Neural cell (in vitro differentiated cells): ENCODE measurements around the gene CLEC14A. TPM values are rescaled to one million over a fixed set of nuclear protein-coding genes. Genes with fewer than 3 reads are reported as not detected.

Experiments
- H2AFZ ChIP-seq: fragments of 200-600, 300-800 bp; sonication (generic), shearing (Covaris generic); 2 replicates; pipeline ENCODE4 v1.6.0; 2014; ENCODE audit warnings: low read depth, mild to moderate bottlenecking, antibody characterized with exemption, low read length, moderate library complexity
- H3F3A ChIP-seq: fragments of 200-600 bp; shearing (Covaris generic); 2 replicates; pipeline ENCODE4 v1.6.1; 2016; ENCODE audit warnings: mild to moderate bottlenecking, moderate library complexity, mixed read lengths, antibody characterized with exemption, low read length; ENCODE audit not compliant: insufficient read depth, poor library complexity, severe bottlenecking
- H3K27ac ChIP-seq: fragments of 200-600, 300-800 bp; sonication (generic), shearing (Covaris generic); 2 replicates; pipeline ENCODE4 v1.5.1; 2014; ENCODE audit warnings: mild to moderate bottlenecking, low read length, moderate library complexity
- H3K27me3 ChIP-seq: fragments of 300-800, 200-600 bp; sonication (generic), shearing (Covaris generic); 2 replicates; pipeline ENCODE4 v1.6.0; 2014; ENCODE audit warnings: mild to moderate bottlenecking, low read depth, low read length, moderate library complexity; ENCODE audit not compliant: insufficient read depth
- H3K36me3 ChIP-seq: fragments of 300-800, 200-600 bp; sonication (generic), shearing (Covaris generic); 2 replicates; pipeline ENCODE4 v1.5.1; 2014; ENCODE audit warnings: mild to moderate bottlenecking, antibody characterized with exemption, low read length, moderate library complexity; ENCODE audit not compliant: insufficient read depth
- H3K4me2 ChIP-seq: fragments of 300-800, 200-600 bp; sonication (generic), shearing (Covaris generic); 2 replicates; pipeline ENCODE4 v1.6.0; 2014; ENCODE audit warnings: mild to moderate bottlenecking, low read length
- H3K4me3 ChIP-seq: fragments of 300-800, 200-600 bp; sonication (generic), shearing (Covaris generic); 2 replicates; pipeline ENCODE4 v1.5.1; 2014; ENCODE audit warnings: mild to moderate bottlenecking, low read length, moderate library complexity
- H3K79me2 ChIP-seq: fragments of 200-600 bp; shearing (Covaris generic); replicated peaks from 2 replicates; pipeline ENCODE4 v1.6.0; 2014; ENCODE audit warnings: mild to moderate bottlenecking, low read length, moderate library complexity; ENCODE audit not compliant: insufficient read depth
- H3K9ac ChIP-seq: fragments of 300-800, 200-600 bp; sonication (generic), shearing (Covaris generic); 2 replicates; pipeline ENCODE4 v1.6.1; 2016; ENCODE audit warnings: mild to moderate bottlenecking, low read length, mixed read lengths
- H3K9me2 ChIP-seq: fragments of 200-600 bp; shearing (Covaris generic); 2 replicates; pipeline ENCODE4 v1.6.1; 2016; ENCODE audit warnings: mild to moderate bottlenecking, low read length, mixed read lengths; ENCODE audit not compliant: insufficient read depth
- H3K9me3 ChIP-seq: fragments of 200-600, 300-800 bp; sonication (generic), shearing (Covaris generic); 2 replicates; pipeline ENCODE4 v1.6.1; 2016; ENCODE audit warnings: mild to moderate bottlenecking, mixed run types, low read length, moderate library complexity, mixed read lengths
- H4K20me1 ChIP-seq: fragments of 200-600 bp; shearing (Covaris generic); 2 replicates; pipeline ENCODE4 v1.6.1; 2016; ENCODE audit warnings: mild to moderate bottlenecking, mixed run types; ENCODE audit not compliant: insufficient read depth
- EP300 ChIP-seq: fragments of 450-650 bp; conservative IDR thresholded peaks from 2 replicates; pipeline ENCODE4 v1.6.1; 2014; ENCODE audit warnings: antibody characterized with exemption, mild to moderate bottlenecking, moderate library complexity; ENCODE audit not compliant: poor library complexity, severe bottlenecking
- EZH2 ChIP-seq: fragments of 200-600, 300-800 bp; shearing (Covaris generic), sonication (generic); IDR thresholded peaks from 2 replicates; pipeline ENCODE4 v1.6.1; 2014; ENCODE audit warnings: antibody characterized with exemption, low read length, borderline replicate concordance, mild to moderate bottlenecking; ENCODE audit not compliant: insufficient read depth, poor library complexity, severe bottlenecking
- MXI1 ChIP-seq: fragments of 450-650 bp; conservative IDR thresholded peaks from 2 replicates; pipeline ENCODE4 v1.6.1; 2014; ENCODE audit warnings: antibody characterized with exemption, mild to moderate bottlenecking; ENCODE audit not compliant: poor library complexity, severe bottlenecking
- POLR2AphosphoS5 ChIP-seq: IDR thresholded peaks from 2 replicates; pipeline ENCODE4 v1.6.1; 2012
- RAD21 ChIP-seq: fragments of 450-650 bp; conservative IDR thresholded peaks from 2 replicates; pipeline ENCODE4 v1.6.1; 2014; ENCODE audit warnings: antibody characterized with exemption, mild to moderate bottlenecking, moderate library complexity
- SMC3 ChIP-seq: fragments of 450-650 bp; conservative IDR thresholded peaks from 2 replicates; pipeline ENCODE4 v1.6.1; 2014; ENCODE audit warnings: antibody characterized with exemption, mild to moderate bottlenecking, moderate library complexity; ENCODE audit not compliant: poor library complexity
- TAF1 ChIP-seq: IDR thresholded peaks from 2 replicates; pipeline ENCODE4 v1.6.1; 2012; ENCODE audit warnings: low read depth
- polyA plus RNA-seq: library from polyadenylated mRNA; depleted of rRNA; stranded (reverse); fragments of >200 nt; gene quantifications from 2 replicates; pipeline ENCODE4 v1.2.3, GENCODE V29; 2014
- TF ChIP-seq, protein P1 (sequence below): fragments of 450-650 bp; IDR thresholded peaks from 2 replicates; pipeline ENCODE4 v1.5.1; 2014; ENCODE audit warnings: antibody characterized with exemption, mild to moderate bottlenecking, moderate library complexity; ENCODE audit not compliant: poor library complexity, severe bottlenecking
- TF ChIP-seq, protein P2 (sequence below): IDR thresholded peaks from 2 replicates; pipeline ENCODE4 v1.6.1; 2012; ENCODE audit warnings: borderline replicate concordance

CLEC14A gene
- polyA plus RNA-seq, 1 donor from 2014 or later, result 0.12 TPM

DNA sequence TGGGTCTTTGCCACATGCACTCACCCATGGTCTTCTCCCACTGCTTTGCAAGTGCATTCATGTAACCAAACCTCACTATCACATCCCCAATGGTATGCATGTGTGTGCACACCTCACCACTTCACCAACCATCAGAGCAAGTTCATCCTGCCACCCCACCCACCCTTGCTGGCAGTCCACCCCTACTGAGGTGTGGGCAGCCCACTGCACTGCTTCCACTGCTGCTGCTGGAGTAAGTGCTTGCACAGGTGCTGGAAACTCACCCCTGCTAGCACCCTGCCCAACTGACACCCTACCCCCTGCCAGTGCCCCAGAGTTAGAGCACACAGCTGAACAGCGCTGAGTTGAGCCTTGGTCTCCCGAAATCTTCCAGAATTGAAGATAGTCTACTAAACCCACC lies 46.1 kb upstream of the CLEC14A start:
- TF ChIP-seq, protein P1, sequence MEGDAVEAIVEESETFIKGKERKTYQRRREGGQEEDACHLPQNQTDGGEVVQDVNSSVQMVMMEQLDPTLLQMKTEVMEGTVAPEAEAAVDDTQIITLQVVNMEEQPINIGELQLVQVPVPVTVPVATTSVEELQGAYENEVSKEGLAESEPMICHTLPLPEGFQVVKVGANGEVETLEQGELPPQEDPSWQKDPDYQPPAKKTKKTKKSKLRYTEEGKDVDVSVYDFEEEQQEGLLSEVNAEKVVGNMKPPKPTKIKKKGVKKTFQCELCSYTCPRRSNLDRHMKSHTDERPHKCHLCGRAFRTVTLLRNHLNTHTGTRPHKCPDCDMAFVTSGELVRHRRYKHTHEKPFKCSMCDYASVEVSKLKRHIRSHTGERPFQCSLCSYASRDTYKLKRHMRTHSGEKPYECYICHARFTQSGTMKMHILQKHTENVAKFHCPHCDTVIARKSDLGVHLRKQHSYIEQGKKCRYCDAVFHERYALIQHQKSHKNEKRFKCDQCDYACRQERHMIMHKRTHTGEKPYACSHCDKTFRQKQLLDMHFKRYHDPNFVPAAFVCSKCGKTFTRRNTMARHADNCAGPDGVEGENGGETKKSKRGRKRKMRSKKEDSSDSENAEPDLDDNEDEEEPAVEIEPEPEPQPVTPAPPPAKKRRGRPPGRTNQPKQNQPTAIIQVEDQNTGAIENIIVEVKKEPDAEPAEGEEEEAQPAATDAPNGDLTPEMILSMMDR, result no peak
- TF ChIP-seq MXI1 (no peak), SMC3 (no peak), RAD21 (no peak), EP300 (no peak), TAF1 (no peak), EZH2 (no peak)
- Histone ChIP-seq H3K4me3 (no peak overlapping the region), H3K9me2 (no peaks in the 10 kb centered on the region), H3K9me3 (no peaks in the 10 kb centered on the region), H3K79me2 (no peaks in the 10 kb centered on the region), H2AFZ (no peak overlapping the region), H3K36me3 (no peaks in the 10 kb centered on the region), H3F3A (no peaks in the 10 kb centered on the region), H4K20me1 (no peaks in the 10 kb centered on the region), H3K27ac (no peak overlapping the region), H3K9ac (no peak overlapping the region), H3K4me2 (no peak overlapping the region), H3K27me3 (no peaks in the 10 kb centered on the region)

DNA sequence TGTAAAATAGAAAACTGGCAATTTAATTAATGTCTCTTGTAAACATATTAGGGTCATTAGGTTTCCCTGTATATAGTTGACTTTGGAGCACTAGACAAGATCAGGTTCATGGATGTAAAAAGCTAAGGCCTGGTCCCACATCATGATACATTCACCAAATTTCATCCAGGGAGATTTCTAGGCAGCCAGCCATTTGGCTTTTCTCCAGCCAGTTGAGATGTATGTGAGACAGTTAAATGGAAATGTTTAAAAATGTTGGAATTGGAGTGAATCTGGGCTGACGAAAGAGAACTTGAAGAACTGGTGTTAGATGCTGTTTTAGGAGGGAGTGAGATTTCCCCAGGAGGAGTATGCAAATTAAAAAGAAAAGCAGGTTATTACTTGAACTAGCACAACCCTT lies 41.8 kb upstream of the CLEC14A start:
- Histone ChIP-seq H3K27me3 (no peaks in the 10 kb centered on the region), H3K4me2 (no peak overlapping the region), H2AFZ (no peak overlapping the region), H3K9me3 (no peaks in the 10 kb centered on the region), H3K4me3 (no peak overlapping the region), H3F3A (no peaks in the 10 kb centered on the region), H3K36me3 (no peaks in the 10 kb centered on the region), H4K20me1 (no peaks in the 10 kb centered on the region), H3K9ac (no peak overlapping the region), H3K9me2 (no peaks in the 10 kb centered on the region), H3K79me2 (no peaks in the 10 kb centered on the region), H3K27ac (no peak overlapping the region)
- TF ChIP-seq EZH2 (no peak), EP300 (no peak), TAF1 (no peak), RAD21 (no peak), POLR2AphosphoS5 (no peak), MXI1 (no peak), SMC3 (no peak)
- TF ChIP-seq, protein P1, result no peak
- TF ChIP-seq, protein P2, sequence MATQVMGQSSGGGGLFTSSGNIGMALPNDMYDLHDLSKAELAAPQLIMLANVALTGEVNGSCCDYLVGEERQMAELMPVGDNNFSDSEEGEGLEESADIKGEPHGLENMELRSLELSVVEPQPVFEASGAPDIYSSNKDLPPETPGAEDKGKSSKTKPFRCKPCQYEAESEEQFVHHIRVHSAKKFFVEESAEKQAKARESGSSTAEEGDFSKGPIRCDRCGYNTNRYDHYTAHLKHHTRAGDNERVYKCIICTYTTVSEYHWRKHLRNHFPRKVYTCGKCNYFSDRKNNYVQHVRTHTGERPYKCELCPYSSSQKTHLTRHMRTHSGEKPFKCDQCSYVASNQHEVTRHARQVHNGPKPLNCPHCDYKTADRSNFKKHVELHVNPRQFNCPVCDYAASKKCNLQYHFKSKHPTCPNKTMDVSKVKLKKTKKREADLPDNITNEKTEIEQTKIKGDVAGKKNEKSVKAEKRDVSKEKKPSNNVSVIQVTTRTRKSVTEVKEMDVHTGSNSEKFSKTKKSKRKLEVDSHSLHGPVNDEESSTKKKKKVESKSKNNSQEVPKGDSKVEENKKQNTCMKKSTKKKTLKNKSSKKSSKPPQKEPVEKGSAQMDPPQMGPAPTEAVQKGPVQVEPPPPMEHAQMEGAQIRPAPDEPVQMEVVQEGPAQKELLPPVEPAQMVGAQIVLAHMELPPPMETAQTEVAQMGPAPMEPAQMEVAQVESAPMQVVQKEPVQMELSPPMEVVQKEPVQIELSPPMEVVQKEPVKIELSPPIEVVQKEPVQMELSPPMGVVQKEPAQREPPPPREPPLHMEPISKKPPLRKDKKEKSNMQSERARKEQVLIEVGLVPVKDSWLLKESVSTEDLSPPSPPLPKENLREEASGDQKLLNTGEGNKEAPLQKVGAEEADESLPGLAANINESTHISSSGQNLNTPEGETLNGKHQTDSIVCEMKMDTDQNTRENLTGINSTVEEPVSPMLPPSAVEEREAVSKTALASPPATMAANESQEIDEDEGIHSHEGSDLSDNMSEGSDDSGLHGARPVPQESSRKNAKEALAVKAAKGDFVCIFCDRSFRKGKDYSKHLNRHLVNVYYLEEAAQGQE, result no peak
